NB4 (cell line): Measurements from ENCODE around the gene RPRM.

ENCODE experiments used
- CTCF ChIP-seq: IDR thresholded peaks from one replicate; pipeline ENCODE4 v1.5.1; 2012; ENCODE audit warnings: low read depth, low read length
- MAX ChIP-seq: IDR thresholded peaks from 2 replicates; pipeline ENCODE4 v1.6.1; 2011; ENCODE audit warnings: low read depth, low read length
- POLR2A ChIP-seq: IDR thresholded peaks from 2 replicates; pipeline ENCODE4 v1.6.1; 2011; ENCODE audit warnings: mild to moderate bottlenecking; ENCODE audit not compliant: insufficient read length; ENCODE audit errors: extremely low read depth

- TF ChIP-seq CTCF (no peak), POLR2A (no peak), MAX (no peak)
These were observed 800 bp downstream of the RPRM start for GRCh38 chr2:153477636-153478288.
